K562 (cell line): ENCODE data around the gene CDC6. TPM values are rescaled to one million over a fixed set of nuclear protein-coding genes. Genes with fewer than 3 reads are reported as not detected.

Experiments used
- ARID2 ChIP-seq: fragments of 450-650 bp; IDR thresholded peaks from 2 replicates; pipeline ENCODE4 v1.6.1; 2017; ENCODE audit warnings: antibody characterized with exemption, mild to moderate bottlenecking
- BMI1 ChIP-seq: fragments of 150-350 bp; IDR thresholded peaks from 2 replicates; pipeline ENCODE4 v1.6.1; 2014; ENCODE audit warnings: low read length
- CREB3 ChIP-seq: fragments of 450-650 bp; conservative IDR thresholded peaks from 2 replicates; pipeline ENCODE4 v1.6.1; 2016; ENCODE audit warnings: missing genetic modification characterization, low read depth, mild to moderate bottlenecking, missing compliant biosample characterization, moderate library complexity
- ELF4 ChIP-seq: fragments of 450-650 bp; formaldehyde crosslinking; IDR thresholded peaks from 2 replicates; pipeline ENCODE4 v1.4.0; 2022; ENCODE audit warnings: missing genetic modification characterization
- GATAD2A ChIP-seq: fragments of 450-650 bp; IDR thresholded peaks from 2 replicates; pipeline ENCODE4 v1.6.1; 2017
- ILK ChIP-seq: fragments of 450-650 bp; IDR thresholded peaks from 2 replicates; pipeline ENCODE4 v1.6.1; 2016; ENCODE audit warnings: missing genetic modification characterization, low read depth, mild to moderate bottlenecking, missing compliant biosample characterization, moderate library complexity, borderline replicate concordance
- MYBL2 ChIP-seq, 2 experiments: fragments of 450-650 bp in 1 of 2; sonication (generic) in 1 of 2; formaldehyde crosslinking in 1 of 2; IDR thresholded peaks; 2 replicates each; pipeline versions ENCODE4 v1.6.1 to v1.8.1; 2017 to 2022; ENCODE audit warnings: borderline replicate concordance in 1 of 2, inconsistent platforms in 1 of 2, low read depth in 1 of 2, mild to moderate bottlenecking in 1 of 2, missing genetic modification reagents in 1 of 2, moderate library complexity in 1 of 2
- NBN ChIP-seq: fragments of 450-650 bp; IDR thresholded peaks from 2 replicates; pipeline ENCODE4 v1.6.1; 2016; ENCODE audit warnings: low read depth, mild to moderate bottlenecking
- NFXL1 ChIP-seq: fragments of 450-650 bp; formaldehyde crosslinking; IDR thresholded peaks from 2 replicates; pipeline ENCODE4 v1.4.0; 2021; ENCODE audit warnings: mild to moderate bottlenecking
- POLR2B ChIP-seq: fragments of 450-650 bp; IDR thresholded peaks from 2 replicates; pipeline ENCODE4 v1.6.1; 2018; ENCODE audit warnings: low read depth; ENCODE audit not compliant: partially characterized antibody
- PTRF ChIP-seq: fragments of 450-650 bp; IDR thresholded peaks from 2 replicates; pipeline ENCODE4 v1.6.1; 2016; ENCODE audit warnings: mild to moderate bottlenecking, missing genetic modification characterization, missing compliant biosample characterization
- SAFB2 ChIP-seq: fragments of 200-400 bp; formaldehyde crosslinking; IDR thresholded peaks from 2 replicates; pipeline ENCODE4 v1.6.1; 2018; ENCODE audit warnings: borderline replicate concordance, low read length, low read depth, moderate library complexity; ENCODE audit not compliant: severe bottlenecking
- ZBTB8A ChIP-seq: fragments of 450-650 bp; IDR thresholded peaks from 2 replicates; pipeline ENCODE4 v1.6.1; 2018; ENCODE audit warnings: mild to moderate bottlenecking, moderate library complexity; ENCODE audit not compliant: partially characterized antibody
- ZC3H11A ChIP-seq: IDR thresholded peaks from 2 replicates; pipeline ENCODE4 v1.6.1; 2012; ENCODE audit warnings: low read depth, low read length, improper control_type of control experiment
- ZNF24 ChIP-seq: fragments of 450-650 bp; IDR thresholded peaks from 2 replicates; pipeline ENCODE4 v1.6.1; 2016
- ZNF766 ChIP-seq: fragments of 200-800 bp; sonication (Bioruptor generic); conservative IDR thresholded peaks from 2 replicates; pipeline ENCODE4 v1.6.1; 2016; ENCODE audit warnings: missing genetic modification characterization, missing compliant biosample characterization
- ZZZ3 ChIP-seq: fragments of 450-650 bp; IDR thresholded peaks from 2 replicates; pipeline ENCODE4 v1.6.1; 2016; ENCODE audit warnings: antibody characterized with exemption, mild to moderate bottlenecking, moderate library complexity
- polyA plus RNA-seq, 8 experiments: library from polyadenylated mRNA; depleted of rRNA in 4 of 8; stranded (reverse) in 5 of 8; unstranded in 3 of 8; fragments of >200 nt; fragmentation: Nextera tagmentation in 2 of 8; fragmentation: Illumina TruSeq in 1 of 8; extraction: Ambion mirVana in 2 of 8; extraction: Trizol in 1 of 8; gene quantifications; 2 replicates each; pipeline versions ENCODE4 v1.2.1 to v1.2.3, GENCODE V29; 2011 to 2014; ENCODE audit warnings: inconsistent platforms in 1 of 8, missing spikeins in 1 of 8
- total RNA-seq, 7 experiments: library from RNA; depleted of rRNA in 6 of 7; stranded (reverse); fragments of >200 nt in 6 of 7; fragmentation: Illumina TruSeq in 2 of 7; extraction: Trizol in 2 of 7; gene quantifications; 2 replicates each; pipeline versions ENCODE4 v1.2.1 to v1.2.3, GENCODE V29; 2011 to 2021; ENCODE audit warnings: low replicate concordance in 1 of 7
- TF ChIP-seq, protein P1 (sequence below): fragments of 250-450 bp; sonication (Bioruptor Pico); IDR thresholded peaks from 2 replicates; pipeline ENCODE4 v1.5.0; 2021; ENCODE audit warnings: mild to moderate bottlenecking, moderate library complexity
- TF ChIP-seq, protein P2 (sequence below): sonication (generic); formaldehyde crosslinking; IDR thresholded peaks from 2 replicates; pipeline ENCODE4 v1.8.0; 2022; ENCODE audit warnings: mild to moderate bottlenecking, missing genetic modification reagents

The CDC6 gene
- total and polyA plus RNA-seq, 9 of the 15 experiments (the other 6 are each of a cell fraction or from before 2014, with no cell fraction given) = 29.6 to 141 (median 106) TPM

- TF ChIP-seq, protein P1, sequence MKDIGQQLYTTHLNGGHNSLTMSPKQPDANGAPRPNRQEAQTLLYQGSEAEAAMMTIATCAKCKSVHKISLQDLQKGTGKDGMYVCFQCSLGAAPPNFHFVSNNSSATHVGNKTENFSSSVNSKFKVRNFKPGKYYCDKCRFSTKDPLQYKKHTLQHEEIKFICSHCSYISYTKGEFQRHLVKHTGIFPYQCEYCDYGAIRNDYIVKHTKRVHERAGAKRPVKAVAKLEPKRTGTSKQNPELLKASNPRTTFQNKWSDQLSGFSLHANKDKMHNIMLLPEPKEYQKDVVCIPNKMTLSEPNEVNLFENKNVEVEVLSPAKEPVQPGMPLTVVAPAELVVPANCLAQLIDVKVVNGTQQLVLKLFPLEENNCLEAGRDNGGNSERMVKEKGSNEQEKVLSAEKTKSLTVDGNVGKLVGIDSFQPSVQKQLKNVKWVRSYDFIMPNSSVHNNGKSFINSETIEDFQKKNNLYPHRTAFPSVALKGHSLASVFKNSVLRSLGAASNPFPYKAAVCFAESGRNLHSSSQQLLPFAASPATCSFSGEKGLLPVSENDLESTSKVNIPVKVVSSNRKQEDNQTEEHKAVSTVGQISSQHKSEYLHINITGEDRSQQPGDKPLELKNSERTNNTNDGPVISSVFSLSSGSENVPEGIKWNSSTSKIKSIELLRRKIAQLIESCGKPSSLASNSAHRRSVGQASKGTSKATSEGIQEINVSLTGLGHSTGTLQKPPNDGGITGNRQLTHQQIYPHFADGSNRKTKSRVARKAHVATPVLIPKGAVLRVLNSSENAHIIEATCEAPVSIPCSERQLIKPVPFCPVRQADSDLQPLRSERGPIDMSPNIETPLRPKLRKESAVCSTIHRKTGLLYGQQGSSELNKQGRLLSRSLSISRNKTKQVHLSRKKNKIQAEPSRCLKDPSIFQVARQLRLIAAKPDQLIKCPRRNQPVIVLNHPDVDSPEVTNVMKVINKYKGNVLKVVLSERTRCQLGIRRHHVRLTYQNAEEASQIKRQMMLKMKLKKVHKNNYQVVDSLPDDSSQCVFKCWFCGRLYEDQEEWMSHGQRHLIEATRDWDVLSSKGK = no peak
- TF ChIP-seq ZNF24 (no peak), CREB3 (tag) (no peak), MYBL2 (IDR thresholded peaks at IDR 0.05; ENCODE audit: low read depth) (no peak), MYBL2 (CRISPR knock-in tag; IDR thresholded peaks at IDR 0.05; ENCODE audit: borderline replicate concordance) (no peak), ILK (tag) (no peak), BMI1 (no peak), NBN (peak; percentile 51; the same call in 1 of the 2 replicates), ZZZ3 (no peak), ELF4 (CRISPR knock-in tag) (no peak), ZC3H11A (no peak), POLR2B (no peak), SAFB2 (no peak), GATAD2A (no peak), ZBTB8A (no peak), ARID2 (no peak), NFXL1 (CRISPR knock-in tag) (no peak), ZNF766 (no peak), PTRF (tag) (no peak)
- TF ChIP-seq, protein P2, sequence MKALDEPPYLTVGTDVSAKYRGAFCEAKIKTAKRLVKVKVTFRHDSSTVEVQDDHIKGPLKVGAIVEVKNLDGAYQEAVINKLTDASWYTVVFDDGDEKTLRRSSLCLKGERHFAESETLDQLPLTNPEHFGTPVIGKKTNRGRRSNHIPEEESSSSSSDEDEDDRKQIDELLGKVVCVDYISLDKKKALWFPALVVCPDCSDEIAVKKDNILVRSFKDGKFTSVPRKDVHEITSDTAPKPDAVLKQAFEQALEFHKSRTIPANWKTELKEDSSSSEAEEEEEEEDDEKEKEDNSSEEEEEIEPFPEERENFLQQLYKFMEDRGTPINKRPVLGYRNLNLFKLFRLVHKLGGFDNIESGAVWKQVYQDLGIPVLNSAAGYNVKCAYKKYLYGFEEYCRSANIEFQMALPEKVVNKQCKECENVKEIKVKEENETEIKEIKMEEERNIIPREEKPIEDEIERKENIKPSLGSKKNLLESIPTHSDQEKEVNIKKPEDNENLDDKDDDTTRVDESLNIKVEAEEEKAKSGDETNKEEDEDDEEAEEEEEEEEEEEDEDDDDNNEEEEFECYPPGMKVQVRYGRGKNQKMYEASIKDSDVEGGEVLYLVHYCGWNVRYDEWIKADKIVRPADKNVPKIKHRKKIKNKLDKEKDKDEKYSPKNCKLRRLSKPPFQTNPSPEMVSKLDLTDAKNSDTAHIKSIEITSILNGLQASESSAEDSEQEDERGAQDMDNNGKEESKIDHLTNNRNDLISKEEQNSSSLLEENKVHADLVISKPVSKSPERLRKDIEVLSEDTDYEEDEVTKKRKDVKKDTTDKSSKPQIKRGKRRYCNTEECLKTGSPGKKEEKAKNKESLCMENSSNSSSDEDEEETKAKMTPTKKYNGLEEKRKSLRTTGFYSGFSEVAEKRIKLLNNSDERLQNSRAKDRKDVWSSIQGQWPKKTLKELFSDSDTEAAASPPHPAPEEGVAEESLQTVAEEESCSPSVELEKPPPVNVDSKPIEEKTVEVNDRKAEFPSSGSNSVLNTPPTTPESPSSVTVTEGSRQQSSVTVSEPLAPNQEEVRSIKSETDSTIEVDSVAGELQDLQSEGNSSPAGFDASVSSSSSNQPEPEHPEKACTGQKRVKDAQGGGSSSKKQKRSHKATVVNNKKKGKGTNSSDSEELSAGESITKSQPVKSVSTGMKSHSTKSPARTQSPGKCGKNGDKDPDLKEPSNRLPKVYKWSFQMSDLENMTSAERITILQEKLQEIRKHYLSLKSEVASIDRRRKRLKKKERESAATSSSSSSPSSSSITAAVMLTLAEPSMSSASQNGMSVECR (CRISPR knock-in tag) = 0 out of 2 replicates have a peak, but pooled peaks have one; percentile 25
These were observed 53.5 kb downstream of the CDC6 start (continued) for GRCh38 chr17:40340880-40341807.
